IPS-NIHi11 (cell line): ENCODE results near the gene TMEM204.
"Not testable (repeated sequence)": the region's sequence is repeated elsewhere in the genome, so short reads cannot be mapped to it uniquely, and the experiment has no call there.

Experiments
- DNase-seq: peaks from one replicate; pipeline ENCODE4 v3.0.0; 2012; ENCODE audit warnings: mixed read lengths, low spot score

TMEM204 gene

GRCh38 chr16:1595511-1595910 is 62.0 kb downstream of the TMEM204 start:
- DNase-seq, result not testable (repeated sequence)

DNA sequence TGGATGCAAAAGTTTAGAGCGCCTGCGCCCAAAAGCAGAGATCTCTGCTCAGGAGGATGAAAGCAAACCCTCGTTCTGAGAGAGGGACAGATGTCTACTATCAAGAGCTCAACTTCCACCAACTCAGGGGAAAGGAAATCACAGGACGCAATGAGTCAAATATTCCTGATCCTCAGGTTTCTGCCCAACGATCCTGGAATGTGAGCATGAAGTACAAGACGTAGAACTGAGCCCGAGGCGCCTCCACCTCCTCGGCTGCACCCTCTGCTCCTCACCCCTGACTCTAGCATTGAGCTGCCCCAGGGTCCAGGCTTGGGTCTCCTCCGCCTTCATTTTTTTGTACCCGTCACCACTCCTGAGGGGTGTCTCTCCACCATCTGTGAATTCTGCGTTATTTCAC is 63.0 kb downstream of the TMEM204 start:
- DNase-seq, result no peak

DNA sequence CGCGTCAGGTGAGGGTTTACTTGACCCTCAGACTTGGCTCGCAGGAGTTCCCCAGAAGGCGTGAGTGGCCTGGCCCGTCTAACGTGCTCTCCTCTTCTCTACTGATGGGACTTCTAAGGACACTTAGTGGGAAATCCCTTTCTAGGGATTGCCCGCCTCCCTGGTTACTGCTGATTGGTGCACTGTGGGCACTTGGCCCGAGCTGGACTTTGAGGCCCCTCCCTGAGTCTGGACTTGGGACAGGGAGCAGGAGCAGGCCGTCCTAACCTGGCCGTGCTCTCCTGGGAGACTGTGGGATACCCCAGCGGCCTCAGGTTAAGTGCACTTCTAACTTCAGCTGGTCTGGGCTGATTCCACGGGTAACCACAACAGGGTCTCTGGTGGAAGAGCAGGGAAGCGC is 63.7 kb downstream of the TMEM204 start:
- DNase-seq, result no peak

- DNase-seq, result no peak
These were observed 67.6 kb downstream of the TMEM204 start for GRCh38 chr16:1601031-1601430.

- no peak for DNase-seq
These were observed 68.0 kb downstream of the TMEM204 start for GRCh38 chr16:1601489-1601888.

DNA sequence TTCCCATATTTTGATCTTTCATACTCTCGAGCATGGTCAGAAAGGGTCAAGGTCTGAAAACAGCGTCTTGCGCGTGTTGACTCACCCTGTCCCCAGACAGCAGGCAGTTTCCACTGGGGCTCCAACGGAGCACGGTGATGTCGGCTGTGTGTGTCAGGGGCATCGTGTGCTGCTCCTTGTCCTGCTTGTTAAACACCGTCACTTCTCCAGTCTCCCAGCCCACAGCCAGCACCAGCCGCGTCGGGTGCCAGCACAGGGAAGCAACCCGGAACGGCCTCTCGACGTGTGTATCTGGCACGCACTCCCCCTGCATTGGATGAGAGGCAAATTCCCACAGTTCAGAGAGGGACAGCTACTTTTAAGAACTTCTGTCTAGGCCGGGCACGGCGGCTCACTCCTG is 68.8 kb downstream of the TMEM204 start:
- DNase-seq, result no peak
